GM12892 (cell line): ENCODE measurements around the gene FGF1.

Source experiments
- POLR2A ChIP-seq: IDR thresholded peaks from 2 replicates; pipeline ENCODE4 v1.6.1; 2011; ENCODE audit warnings: low read depth, low read length, control low read depth
- POLR2AphosphoS5 ChIP-seq: IDR thresholded peaks from 2 replicates; pipeline ENCODE4 v1.6.1; 2011; ENCODE audit warnings: low read depth, low read length, control low read depth
- TAF1 ChIP-seq: IDR thresholded peaks from 2 replicates; pipeline ENCODE4 v1.6.1; 2011; ENCODE audit warnings: low read depth, mild to moderate bottlenecking, control low read depth, low read length, borderline replicate concordance

DNA sequence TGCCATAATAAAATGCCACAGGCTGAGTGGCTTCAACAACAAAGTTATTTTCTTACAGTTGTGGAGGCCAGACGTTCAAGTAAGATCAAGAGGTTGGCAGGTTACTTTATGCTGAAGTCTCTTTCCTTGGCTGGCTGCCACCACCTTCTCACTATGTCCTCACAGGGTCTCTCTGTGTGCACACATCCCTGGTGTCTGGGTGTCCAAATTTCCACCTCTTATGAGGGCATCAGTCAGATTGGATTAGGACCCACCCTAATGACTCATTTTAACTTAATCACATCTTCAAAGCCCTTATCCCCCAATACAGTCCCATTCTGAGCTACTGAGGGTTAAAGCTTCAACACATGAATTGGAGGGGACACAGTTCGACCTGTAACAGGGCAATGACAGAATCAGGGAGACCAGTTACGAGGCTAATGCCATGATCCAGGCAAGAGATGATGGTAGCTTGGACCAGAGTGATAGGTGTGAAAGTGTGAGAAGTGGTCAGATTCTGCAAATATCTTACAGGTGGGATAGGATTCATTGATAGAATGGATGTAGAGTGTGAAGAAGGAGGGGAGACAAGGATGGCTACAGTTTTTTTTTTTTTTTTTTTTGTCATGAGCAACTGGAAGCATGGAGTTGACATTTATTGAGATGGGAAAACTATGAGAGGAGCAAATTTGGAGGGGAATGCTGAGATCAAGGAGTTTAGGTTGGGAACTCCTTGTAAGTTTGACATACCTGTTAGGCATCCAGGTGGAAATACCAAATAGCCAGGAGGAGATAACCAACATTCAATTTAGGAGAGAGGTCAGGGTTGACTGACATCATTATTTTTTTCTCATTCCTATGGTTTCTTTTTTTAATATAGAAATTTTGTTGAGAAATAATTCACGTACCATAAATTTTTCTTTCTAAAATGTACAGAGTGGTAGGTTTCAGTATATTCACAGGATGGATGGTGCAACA, 39.6 kb upstream of the FGF1 start:
- TF ChIP-seq POLR2A = no peak
- TF ChIP-seq TAF1 = no peak
- TF ChIP-seq POLR2AphosphoS5 = no peak
